NCI-H2196 (cell line): ENCODE data around the gene TBPL2.
"Not testable (repeated sequence)": the region's sequence is repeated elsewhere in the genome, so short reads cannot be mapped to it uniquely, and the experiment has no call there.

Experiments used
- DNase-seq: peaks from one replicate; lab custom pipeline; 2025; ENCODE audit not compliant: unreplicated experiment; lab: John Stamatoyannopoulos, UW

Gene TBPL2

GRCh38 chr14:55440385-55440784, at the start of gene TBPL2:
TSS of gene TBPL2 (minus strand) at chr14:55440616. CDS start at chr14:55440449, 167 bp downstream.
- no peak for DNase-seq

- no peak for DNase-seq
Measured at GRCh38 chr14:55488204-55488603, 47.8 kb upstream of the TBPL2 start.

GRCh38 chr14:55482936-55483605, 42.7 kb upstream of the TBPL2 start:
- DNase-seq, result no peak

GRCh38 chr14:55481769-55482168, 41.4 kb upstream of the TBPL2 start:
- no peak for DNase-seq

GRCh38 chr14:55477680-55478079, 37.3 kb upstream of the TBPL2 start:
- no peak for DNase-seq

- not testable (repeated sequence) for DNase-seq
Measured at GRCh38 chr14:55476448-55476847, 36.0 kb upstream of the TBPL2 start.

- no peak for DNase-seq
Measured at GRCh38 chr14:55473786-55474185, 33.4 kb upstream of the TBPL2 start.

- DNase-seq, result no peak
Measured at GRCh38 chr14:55470025-55470424, 29.6 kb upstream of the TBPL2 start.

GRCh38 chr14:55467307-55467706, 26.9 kb upstream of the TBPL2 start:
- no peak for DNase-seq

GRCh38 chr14:55458800-55459515, 18.5 kb upstream of the TBPL2 start:
- no peak for DNase-seq

GRCh38 chr14:55457496-55457895, 17.1 kb upstream of the TBPL2 start:
- no peak for DNase-seq

GRCh38 chr14:55456411-55456810, 16.0 kb upstream of the TBPL2 start:
- DNase-seq, result not testable (repeated sequence)

GRCh38 chr14:55454264-55455002, 14.0 kb upstream of the TBPL2 start:
- peak; percentile 81 for DNase-seq

GRCh38 chr14:55451950-55452349, 11.5 kb upstream of the TBPL2 start:
- DNase-seq, result no peak

GRCh38 chr14:55451398-55451797, 11.0 kb upstream of the TBPL2 start:
- no peak for DNase-seq

GRCh38 chr14:55450987-55451386, 10.6 kb upstream of the TBPL2 start:
- DNase-seq, result no peak

GRCh38 chr14:55450539-55450938, 10.1 kb upstream of the TBPL2 start:
- DNase-seq, result no peak

GRCh38 chr14:55450124-55450523, 9.7 kb upstream of the TBPL2 start:
- DNase-seq, result no peak

- DNase-seq, result no peak
Measured at GRCh38 chr14:55449116-55449515, 8.7 kb upstream of the TBPL2 start.

GRCh38 chr14:55448141-55448614, 7.8 kb upstream of the TBPL2 start:
- peak; percentile 15 for DNase-seq

- DNase-seq, result no peak
Measured at GRCh38 chr14:55446833-55447232, 6.4 kb upstream of the TBPL2 start.
